Ovary (tissue), 3 donors: ENCODE results near the gene ABHD11.

ENCODE experiments used
- EP300 ChIP-seq: sonication (generic); formaldehyde crosslinking; IDR thresholded peaks from one replicate; pipeline ENCODE4 v1.6.1; 2017; ENCODE audit warnings: antibody characterized with exemption
- POLR2A ChIP-seq: fragments of 450-650 bp; IDR thresholded peaks from one replicate; pipeline ENCODE4 v1.6.1; 2017; ENCODE audit warnings: antibody characterized with exemption, mild to moderate bottlenecking, moderate library complexity
- TF ChIP-seq, protein P1 (sequence below), 3 donors: fragments of 450-650 bp in 2 of 3; fragments of 200-600 bp in 1 of 3; IDR thresholded peaks; one replicate each; pipeline versions ENCODE4 v1.5.1 to v1.8.0; 2016 to 2022; ENCODE audit warnings: antibody characterized with exemption in 3 of 3, mild to moderate bottlenecking in 1 of 3
- donor health status: DM: no; HTN: no; CAD: no.

DNA sequence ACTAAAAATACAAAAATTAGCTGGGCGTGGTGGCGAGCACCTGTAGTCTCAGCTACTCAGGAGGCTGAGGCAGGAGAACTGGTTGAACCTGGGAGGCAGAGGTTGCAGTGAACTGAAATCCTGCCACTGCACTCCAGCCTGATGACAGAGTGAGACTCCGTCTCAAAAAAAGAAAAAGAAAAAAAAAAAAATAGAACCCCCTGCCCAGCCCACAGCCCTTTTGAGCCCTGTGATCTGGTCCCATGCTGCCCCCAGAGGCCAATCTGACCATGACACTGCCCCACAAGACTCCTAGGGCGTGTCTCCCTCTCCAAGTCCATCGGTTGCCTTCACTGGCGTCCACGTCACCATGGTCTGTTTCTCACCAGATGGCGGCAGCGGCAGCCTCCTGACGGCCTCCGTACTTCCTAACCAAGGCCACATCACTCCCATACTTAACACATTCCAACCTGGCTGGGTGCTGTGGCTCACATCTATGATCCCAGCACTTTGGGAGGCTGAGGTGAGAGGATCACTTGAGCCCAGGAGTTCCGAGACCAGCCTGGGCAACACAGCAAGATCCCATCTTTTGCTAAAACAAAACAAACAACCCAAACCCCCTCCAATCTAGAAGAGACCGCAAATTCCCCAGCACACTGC is 37.1 kb downstream of the ABHD11 start:
- TF ChIP-seq POLR2A (no peak), EP300 (no peak)
- TF ChIP-seq, protein P1, sequence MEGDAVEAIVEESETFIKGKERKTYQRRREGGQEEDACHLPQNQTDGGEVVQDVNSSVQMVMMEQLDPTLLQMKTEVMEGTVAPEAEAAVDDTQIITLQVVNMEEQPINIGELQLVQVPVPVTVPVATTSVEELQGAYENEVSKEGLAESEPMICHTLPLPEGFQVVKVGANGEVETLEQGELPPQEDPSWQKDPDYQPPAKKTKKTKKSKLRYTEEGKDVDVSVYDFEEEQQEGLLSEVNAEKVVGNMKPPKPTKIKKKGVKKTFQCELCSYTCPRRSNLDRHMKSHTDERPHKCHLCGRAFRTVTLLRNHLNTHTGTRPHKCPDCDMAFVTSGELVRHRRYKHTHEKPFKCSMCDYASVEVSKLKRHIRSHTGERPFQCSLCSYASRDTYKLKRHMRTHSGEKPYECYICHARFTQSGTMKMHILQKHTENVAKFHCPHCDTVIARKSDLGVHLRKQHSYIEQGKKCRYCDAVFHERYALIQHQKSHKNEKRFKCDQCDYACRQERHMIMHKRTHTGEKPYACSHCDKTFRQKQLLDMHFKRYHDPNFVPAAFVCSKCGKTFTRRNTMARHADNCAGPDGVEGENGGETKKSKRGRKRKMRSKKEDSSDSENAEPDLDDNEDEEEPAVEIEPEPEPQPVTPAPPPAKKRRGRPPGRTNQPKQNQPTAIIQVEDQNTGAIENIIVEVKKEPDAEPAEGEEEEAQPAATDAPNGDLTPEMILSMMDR (IDR thresholded peaks at IDR 0.05), result no peak
